GM23248 (cell line): ENCODE data around the gene C2CD4A.

Experiments used
- EZH2 ChIP-seq: fragments of 200-600 bp; sonication (generic); IDR thresholded peaks from 2 replicates; pipeline ENCODE4 v1.6.1; 2018; ENCODE audit warnings: antibody characterized with exemption, mild to moderate bottlenecking; ENCODE audit not compliant: insufficient read depth, poor library complexity, severe bottlenecking
- EZH2phosphoT487 ChIP-seq: fragments of 200-600 bp; sonication (generic); IDR thresholded peaks from 2 replicates; pipeline ENCODE4 v1.6.1; 2018; ENCODE audit warnings: antibody characterized with exemption, moderate library complexity, mild to moderate bottlenecking, low read depth; ENCODE audit not compliant: insufficient read depth

- TF ChIP-seq EZH2 (no peak), EZH2phosphoT487 (no peak)
Measured at GRCh38 chr15:62108411-62108810, 41.6 kb downstream of the C2CD4A start.
